HG02840 (cell line): ENCODE data around the gene HPSE2.

Experiments
- ATAC-seq: cut with Tn5 transposase; IDR thresholded peaks from one replicate; pipeline ENCODE4 v1.9.1; 2021; ENCODE audit warnings: mild to moderate bottlenecking, moderate library complexity, moderate number of reproducible peaks; ENCODE audit not compliant: unreplicated experiment, low FRiP score

HPSE2 gene

DNA sequence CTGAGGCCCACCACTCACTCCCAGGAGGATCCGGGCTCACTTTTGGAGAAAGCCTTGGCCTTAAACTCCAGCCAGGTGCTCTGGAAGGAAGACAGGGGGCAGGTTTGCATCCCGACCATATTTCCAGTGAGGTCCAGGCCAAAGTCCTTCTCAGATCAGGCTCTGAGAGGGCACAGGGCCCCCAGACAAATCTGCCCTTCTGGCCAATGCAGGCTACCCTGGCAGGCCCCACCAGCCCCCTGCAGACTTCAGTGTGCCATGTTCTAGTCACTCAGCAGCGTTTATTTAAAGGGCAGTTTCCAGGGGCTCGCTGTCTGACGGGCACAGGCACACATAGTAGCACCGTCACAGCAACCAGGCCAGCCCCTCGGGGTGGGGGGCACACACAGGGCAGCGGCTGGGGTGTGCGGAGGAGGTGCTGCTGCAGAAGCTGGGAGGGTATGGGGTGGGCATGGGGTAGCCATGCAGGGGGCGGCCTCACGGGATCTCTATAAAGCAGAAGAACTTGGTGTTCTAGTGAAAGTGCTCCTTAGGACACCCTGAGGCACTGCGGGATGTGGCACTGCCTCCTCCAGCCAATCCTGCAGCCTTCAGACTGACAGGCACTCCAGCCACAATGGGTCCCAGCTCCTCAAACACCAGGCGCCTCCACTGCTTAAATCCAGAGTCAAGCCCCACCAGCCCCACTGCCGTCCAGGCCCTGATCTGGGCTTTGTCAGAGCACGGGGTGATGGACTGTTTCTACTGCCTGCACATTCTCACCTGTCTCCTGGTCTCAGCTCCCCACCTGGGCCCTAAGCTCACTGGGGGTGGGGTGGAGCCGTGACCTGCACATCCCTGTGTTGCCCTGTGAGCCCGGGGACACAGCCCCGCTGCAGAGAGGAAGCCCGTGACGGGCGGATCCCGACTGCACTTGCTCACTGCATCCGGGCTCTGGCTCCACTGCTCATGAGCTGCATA lies 811.1 kb downstream of the HPSE2 start:
- ATAC-seq = no peak

DNA sequence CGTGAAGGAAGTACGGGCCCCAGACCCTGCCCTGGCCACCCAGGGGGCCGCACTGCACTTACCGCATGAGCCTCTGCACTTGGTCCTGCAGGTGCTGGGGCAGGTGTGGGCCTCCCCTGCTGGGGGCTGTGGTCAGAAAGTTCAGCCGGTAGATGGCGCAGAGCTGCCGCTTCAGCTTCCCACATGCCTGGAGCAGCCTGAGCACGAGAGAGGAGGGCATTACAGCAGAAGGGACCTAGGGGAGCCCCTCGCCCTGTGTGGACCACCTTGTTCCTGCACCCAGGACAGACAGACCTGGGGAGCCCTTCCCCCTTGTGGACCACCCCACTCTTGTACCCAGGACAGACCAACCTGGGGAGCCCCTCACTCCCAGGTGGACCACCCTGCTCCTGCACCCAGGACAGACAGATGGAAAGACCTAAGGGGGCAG lies 811.9 kb downstream of the HPSE2 start:
- no peak for ATAC-seq

DNA sequence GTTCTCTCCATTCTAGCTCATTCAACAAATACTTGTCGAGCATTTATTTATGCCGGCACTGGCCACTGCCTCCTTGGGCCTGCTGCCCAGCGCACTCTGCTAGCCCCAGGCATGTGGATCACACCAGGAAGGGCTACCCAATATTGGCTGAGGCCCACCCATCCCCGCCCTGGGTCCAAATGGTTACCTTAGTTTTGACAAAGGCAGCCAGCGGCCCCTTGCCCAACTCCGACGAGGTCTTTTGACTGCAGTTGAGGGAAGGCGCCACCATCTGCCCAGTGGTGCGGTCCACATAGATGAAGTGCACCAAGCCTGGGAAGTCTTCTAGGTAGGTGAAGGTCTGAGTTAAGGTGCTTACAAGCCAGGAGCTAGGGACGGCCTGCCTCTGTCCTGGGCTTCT lies 813.5 kb downstream of the HPSE2 start:
- ATAC-seq = no peak

DNA sequence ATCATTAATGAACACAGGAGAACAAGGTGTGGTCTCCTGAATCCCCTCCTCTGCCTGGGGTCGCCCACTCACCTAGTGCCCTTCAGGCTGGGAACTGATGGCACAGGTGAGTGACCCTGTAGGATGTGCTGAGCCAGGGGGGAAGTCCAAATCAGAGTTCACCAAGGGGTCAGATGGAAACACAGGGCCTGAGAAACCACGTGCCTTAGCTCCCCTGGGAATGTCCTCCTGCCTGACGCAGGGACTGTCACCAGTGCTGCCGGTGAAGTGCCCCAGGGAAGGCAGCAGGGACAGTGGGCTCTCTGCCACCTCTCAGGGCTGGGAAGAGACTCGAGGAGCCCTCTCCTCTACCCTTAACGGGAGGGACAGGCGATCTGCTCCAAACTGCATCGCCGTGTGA lies 814.9 kb downstream of the HPSE2 start:
- no peak for ATAC-seq

DNA sequence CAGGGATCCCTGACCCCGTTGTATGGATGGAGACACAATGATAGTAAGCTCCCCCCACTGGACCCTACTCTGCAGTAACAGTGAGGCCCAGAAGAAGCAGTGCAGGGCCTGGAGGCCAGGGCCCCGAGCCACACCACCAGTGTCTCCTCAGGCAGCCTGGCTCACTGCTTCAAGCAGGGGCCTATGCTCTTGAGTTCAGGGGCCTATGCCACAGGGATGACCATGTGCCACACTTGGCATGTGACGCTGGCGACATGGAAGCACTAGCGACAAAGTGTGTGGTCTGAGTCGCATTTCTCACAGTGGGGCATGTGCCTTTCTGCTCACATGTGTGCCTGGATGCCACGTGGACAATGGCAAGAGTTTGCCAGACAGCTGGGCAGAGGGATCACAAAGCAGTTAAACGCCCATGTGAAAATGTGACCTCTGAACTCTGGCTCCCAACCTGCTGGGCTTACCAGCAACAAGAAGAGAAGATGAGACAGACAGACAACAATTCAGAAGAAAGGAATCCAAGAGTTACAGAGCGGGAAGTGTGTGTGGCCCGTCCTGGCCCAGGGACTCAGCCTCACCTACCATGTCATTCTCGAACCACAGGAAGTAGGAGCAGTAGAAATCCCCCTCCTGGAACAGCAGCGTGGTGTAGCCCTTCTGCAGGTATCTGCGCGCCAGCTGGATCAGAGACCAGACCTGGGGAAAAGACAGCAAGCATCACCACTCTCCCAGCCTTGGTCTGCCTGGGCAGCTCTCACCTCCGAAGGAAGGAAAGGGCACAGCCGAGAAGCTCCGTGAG lies 816.0 kb downstream of the HPSE2 start:
- no peak for ATAC-seq

DNA sequence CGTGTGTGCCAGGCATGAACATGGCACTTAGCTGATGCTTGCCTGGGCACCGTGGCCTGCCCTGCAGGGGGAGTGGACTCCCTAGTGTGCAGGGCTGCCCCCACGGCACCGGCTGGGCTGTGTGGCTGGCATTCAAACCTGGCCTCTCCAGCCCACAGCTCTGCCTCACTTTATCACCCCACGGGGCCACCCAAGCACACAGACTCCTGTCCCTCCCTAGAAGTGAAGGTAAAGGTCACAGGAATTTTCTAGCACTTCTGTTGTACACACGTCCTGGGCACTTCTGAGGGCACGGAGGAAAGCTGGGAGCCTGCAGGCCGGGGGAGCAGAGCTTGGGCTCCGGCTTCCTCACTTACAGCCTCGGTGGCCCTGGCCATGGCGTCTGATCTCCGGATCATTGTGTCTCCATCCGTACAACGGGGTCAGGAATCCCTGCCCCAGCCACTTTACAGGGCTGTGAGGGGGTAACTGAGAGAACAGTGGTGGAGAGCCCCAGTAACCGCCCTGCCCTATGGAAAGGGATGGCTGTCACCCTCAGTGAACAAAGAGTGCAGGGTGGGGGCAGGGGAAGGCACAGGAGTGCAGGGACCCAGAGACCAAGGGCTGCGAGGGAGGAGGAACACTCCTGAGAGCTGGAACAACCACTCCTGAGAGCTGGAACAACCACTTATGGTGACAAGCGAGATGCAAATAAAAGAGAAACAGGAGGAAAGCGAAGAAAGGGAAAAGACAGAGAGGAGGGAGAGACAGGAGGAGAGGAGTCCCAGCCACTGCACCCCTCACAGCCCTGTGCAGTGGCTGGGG lies 816.8 kb downstream of the HPSE2 start:
- no peak for ATAC-seq

DNA sequence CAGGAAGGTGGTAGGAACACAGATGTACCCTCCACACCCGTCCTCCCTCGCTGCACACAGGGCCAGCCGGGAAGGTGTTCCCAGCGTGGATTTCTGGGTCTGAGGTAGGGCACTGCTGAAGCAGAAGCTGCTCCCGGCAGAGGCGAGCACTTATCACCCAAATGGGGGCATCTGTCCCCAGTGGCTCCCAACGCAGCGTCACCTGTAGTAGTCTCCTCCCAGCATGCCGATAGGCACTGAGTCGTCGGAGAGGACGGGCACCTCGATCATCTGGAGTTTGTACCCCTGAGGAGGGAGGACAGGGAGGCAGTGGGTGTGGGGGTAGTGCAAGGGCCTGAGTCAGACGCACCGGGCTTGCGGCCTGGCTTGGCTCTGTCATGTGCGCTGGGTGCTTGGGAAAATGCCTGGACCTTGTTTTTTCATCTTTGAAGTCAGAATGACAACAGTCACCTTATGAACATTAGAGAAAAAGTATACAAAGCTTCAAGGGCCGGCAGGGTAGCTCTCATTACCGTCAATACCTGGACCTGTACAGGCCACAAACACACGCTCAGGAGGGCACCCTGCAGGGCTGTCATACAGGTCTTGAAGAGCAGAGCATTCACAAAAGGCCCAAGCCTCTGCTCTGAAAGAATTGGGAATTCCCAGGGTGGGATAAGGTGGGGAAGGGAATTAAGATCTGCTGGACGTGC lies 817.5 kb downstream of the HPSE2 start:
- ATAC-seq = no peak

DNA sequence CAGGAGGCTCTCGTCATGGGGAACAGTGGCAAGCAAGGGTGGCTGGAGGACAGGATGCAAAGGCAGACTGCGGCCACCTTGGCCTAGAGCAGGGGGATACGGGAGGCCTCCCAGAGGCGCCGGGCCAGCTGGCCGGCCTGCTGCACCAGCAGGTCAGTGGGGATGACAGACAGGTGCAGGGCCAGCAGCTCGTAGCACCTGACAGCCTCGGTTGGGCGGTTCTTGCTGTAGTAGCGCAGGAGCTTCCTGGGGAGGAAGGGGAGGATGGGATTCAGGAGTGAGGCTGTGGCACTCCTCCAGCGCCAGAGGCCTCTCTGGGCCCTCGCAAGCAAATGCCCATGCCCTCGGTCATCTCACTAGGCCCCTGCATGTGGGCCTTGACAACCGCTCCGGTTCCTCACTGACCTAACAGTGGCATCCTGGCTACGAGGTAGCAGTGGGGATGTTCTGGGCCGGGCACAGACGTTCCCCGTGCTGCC lies 818.1 kb downstream of the HPSE2 start:
- no peak for ATAC-seq

DNA sequence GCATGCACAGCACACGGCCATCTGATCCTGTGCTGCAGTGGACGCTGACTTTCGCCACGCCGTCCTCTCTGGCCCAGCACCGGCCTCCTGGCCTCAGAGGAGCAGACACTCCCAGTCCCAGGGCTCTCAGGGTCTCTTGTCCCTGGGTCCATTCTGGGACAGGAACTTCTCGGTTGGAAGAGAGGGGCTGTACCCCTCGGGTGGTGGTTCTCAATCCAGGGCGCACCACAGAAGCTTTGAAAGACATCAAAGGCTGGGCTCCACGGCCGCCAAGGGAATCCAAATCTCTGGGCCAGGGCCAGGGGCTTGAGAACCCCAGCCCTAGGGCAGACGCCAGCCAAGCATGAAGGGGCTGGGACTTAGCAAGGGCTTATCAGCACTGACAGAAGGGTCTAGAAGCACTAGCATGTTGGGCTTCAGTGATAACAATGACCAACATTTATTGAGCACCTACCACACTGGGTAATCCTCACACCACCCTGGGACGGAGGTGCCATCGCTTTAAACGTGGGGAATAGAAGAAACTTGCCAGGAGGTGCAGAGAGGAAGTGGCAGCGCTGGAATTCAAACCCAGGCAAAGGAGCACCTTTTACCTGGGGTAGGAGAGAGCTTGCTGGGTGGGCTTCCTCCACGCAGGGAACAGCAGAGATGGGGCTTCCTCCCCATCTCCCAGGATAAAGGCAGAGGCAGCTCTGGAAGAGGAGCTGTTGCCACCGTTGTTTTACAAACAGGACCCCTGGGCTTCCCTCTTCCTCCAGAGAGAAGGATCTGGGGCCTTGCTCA lies 818.9 kb downstream of the HPSE2 start:
- no peak for ATAC-seq

DNA sequence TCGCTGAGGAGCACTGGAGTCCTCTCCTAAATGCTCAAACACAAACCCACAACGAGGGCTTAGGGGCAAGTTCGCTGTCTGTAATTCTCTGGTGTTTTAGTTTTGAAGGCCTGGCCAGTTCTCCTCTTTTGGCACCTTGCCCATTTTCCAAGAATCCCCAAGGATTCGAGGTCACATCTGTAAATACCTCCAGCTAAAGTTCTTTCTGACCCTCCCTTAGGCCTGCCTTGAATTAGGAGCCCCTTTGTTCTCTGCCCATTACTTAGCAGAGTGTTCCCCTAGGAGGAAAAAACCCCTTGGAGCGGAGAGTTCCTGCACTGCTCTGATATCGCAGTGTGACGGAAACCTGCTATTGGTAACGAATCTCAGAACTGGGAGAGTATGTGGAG lies 819.9 kb downstream of the HPSE2 start:
- ATAC-seq = no peak

DNA sequence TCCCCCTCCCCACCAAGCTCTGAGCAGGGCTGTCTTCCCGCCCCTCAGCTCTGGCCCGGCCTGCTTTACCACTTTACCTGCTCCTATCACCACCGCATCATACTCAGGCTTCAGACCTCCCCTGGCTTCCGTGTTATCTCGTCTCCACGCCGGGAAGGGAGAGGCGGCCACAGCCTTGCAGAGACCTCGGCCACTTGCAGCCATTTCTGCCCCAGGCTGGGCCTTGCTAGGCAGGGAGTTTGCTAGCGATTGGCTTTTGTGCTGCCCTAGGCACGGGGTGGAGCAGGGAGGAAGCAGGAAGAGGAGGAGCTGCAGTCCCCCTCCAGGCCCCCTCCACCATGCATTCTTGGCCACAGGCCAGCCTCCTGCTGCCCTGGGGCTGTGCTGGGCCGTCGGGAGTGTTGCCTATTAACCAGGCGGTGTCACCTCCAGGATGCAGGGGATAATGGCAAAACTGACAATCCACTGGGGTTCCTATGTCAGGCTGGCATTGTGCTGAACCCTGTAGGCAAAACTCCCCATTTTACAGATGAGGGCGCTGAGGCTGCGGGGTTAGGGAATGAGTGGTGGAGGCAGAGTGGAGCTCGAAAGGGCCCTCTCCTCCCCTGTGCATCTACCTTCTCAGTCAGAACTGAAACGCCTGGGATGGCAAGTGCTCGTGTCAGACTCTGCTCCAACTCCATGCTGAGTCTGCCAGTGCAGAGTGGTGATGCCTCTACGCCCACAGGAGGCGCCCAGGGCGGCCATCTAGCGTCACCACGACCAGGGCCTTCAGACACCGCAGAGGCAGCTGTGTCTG lies 820.5 kb downstream of the HPSE2 start, which contains the start of gene PYROXD2:
PYROXD2 (minus strand) TSS at position 251 of the 799 bp plus-strand sequence; CDS start at position 204, 47 bp downstream.
- no peak for ATAC-seq

DNA sequence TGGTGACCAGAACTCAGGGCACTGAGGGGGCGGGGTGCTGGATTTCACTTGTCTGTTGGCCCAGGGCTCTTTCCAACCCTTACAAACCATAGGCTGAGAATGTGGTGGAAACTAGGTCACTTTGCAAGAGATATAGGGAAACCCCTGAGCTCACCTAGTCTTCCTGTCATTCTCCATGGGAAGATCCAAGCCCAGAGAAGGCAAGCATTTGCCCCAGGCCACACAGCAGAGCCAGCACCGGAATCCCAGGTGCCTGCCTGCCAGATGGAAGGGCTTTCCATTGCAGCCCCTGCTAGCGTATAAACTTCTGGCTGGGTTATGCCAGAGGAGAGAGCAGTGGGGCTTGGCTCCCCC lies 821.1 kb downstream of the HPSE2 start:
- ATAC-seq = no peak

DNA sequence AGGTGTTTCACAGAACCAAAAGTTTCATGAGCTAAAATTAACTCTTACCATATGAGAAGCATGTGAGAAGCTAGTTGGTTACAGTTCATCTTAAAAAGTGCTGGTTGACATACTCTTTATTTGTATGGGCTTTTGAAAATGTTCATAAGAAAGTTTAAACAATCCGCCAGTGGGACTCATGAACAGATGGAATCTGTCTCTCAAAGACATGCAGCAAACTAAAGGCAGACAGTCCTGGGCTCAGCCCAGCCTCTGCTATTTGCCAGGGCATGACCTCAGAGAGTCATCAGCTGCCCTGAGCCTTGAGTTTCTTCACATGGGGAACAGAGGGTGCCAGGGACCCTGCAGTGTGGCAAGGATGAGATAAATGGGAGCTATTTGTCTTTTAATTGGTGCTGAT lies 823.9 kb downstream of the HPSE2 start:
- no peak for ATAC-seq

DNA sequence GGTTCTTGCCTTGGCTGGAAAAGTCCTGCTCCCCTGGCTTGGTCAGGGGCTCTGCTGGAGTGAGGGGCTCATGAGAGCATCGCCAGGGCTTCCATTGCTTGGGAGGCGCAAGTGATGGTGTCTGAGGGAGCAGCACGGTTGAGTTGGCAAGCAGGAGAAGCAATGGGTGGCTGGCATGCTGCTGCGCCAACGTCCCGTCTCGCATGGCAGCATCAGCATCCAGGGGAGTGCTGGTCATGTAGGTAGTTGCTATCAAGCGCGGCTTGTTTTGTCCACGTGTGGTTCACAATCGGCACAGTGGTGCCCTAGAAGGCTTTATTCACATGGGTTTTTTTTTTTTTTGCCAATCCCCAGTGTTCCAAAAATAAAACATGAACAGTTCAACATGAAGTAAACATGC lies 824.5 kb downstream of the HPSE2 start:
- ATAC-seq = no peak

DNA sequence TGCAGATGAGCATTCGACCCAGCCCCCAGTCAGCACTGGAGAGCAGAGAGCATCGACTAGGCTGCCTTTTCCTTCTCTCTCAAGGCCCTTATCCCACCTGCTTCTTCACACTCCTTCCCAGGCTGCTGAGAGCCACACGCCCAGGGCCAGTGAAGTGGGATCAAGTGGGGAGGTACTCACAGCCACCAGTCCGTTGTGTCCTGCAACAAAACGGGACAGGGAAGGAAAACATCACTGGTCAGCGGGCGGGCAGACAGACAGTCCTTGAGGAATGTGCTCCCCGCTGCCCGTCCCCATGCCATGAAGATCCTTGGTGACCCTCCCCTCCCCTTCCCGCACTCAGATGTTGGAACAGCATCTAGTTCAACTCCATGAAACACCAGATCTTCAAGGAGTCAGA lies 824.9 kb downstream of the HPSE2 start:
- ATAC-seq = no peak

DNA sequence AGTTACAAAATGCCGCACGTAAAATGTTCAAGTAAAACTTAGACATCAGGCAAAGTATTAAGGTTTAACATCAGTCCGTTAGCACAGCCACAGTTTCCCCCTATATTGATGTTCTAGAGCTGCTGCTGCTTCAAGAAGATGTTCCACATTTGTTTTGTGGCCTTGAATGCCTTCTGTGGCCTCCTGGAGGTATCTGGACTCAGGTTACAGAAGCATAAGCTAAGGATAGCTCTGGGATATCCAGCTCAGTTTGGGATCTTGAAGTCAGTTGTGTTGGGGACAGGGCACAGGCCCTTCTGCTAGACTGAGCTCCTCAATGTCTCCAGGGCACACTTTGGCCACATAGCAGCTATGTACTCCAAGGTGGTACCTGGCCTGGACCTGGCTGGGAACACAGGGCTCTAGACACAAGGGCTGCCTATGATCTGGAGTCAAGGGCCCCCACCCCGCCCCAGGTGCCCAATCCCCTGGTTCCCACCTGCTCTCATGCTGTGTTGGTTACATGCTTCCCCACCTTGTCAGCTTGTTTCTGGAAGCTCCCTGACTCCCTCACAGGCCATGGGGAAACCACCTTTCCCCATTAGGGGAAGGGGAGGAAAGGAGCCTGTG lies 825.4 kb downstream of the HPSE2 start:
- ATAC-seq = no peak

DNA sequence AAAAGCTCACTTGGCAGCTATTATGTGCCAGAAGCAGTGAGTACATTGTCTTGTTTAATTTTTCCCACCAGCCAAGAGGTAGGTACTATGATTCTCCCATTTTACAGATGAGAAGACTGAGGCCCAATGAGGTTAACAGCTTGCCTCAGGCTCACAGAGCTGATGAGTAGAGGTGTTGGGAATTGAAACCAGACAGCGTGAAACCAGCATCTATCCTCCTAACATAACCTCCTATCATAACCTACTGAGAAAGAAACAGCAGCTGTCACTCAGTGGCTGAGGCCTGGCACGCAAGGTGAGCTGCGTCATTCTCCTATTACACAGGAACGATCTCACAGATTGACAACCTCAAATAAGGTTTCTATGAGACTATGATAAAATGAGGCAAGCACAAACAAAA lies 826.9 kb downstream of the HPSE2 start:
- ATAC-seq = no peak

DNA sequence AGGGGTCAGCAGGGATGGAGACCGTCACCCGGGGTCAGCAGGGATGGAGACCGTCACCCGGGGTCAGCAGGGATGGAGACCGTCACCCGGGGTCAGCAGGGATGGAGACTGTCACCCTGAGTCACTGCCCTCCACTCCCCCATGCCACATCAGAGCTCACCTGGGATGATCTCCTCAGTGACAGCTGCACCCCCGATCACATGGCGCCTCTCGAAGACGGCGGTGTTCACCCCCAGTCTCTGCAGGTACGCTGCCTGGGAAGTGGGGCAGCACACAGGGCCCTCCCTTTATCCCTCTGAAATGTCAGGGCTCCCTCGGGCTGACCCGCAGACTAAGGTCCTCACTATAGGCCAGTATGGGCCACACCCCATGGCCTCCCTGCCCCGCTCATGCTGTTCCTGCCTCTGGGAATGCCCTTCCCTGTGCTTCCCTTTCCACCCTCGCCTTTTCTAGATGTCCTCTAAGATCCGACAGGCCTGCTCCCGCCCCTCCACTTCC lies 827.9 kb downstream of the HPSE2 start:
- no peak for ATAC-seq
